Left lung (tissue), 10 donors: Measurements from ENCODE around the gene SLC32A1. TPM values are rescaled to one million over a fixed set of nuclear protein-coding genes. Genes with fewer than 3 reads are reported as not detected.

Experiments
- ATAC-seq: fragments of 200-7000 bp; cut with Tn5 transposase; one replicate; pipeline ENCODE4 v1.9.1; 2020; ENCODE audit warnings: moderate library complexity
- DNase-seq, 4 donors: peaks; one replicate each; pipeline ENCODE4 v3.0.0-alpha.2; 2013 to 2020
- H3K27ac ChIP-seq, 2 donors: fragments of 200-600 bp; sonication (generic) in 1 of 2; one replicate each; pipeline versions ENCODE4 v1.5.0 to v1.8.0; 2020 to 2021
- H3K27me3 ChIP-seq, 2 donors: fragments of 200-600 bp; sonication (generic) in 1 of 2; one replicate each; pipeline versions ENCODE4 v1.5.0 to v1.8.0; 2020 to 2021
- H3K36me3 ChIP-seq, 2 donors: fragments of 200-600 bp; sonication (generic) in 1 of 2; one replicate each; pipeline versions ENCODE4 v1.5.0 to v1.8.0; 2020 to 2021
- H3K4me1 ChIP-seq, 2 donors: fragments of 200-600 bp; one replicate each; pipeline ENCODE4 v1.8.0; 2021
- H3K4me3 ChIP-seq, 2 donors: fragments of 200-600 bp; sonication (generic) in 1 of 2; one replicate each; pipeline versions ENCODE4 v1.5.0 to v1.8.0; 2020 to 2021; ENCODE audit warnings: mild to moderate bottlenecking in 1 of 2
- H3K9me3 ChIP-seq, 2 donors: fragments of 200-600 bp; sonication (generic) in 1 of 2; one replicate each; pipeline versions ENCODE4 v1.5.0 to v1.8.0; 2020 to 2021
- CTCF ChIP-seq, 2 donors: fragments of 200-600 bp; sonication (generic) in 1 of 2; IDR thresholded peaks; one replicate each; pipeline versions ENCODE4 v1.5.0 to v1.8.0; 2021; ENCODE audit warnings: antibody characterized with exemption in 2 of 2
- intact Hi-C, 2 donors: fragments of 100-400 bp; cut with DNase I; formaldehyde crosslinking; loops; one replicate each; pipeline versions ENCODE4 v1.11.2 to v1.14.2; 2022
- polyA plus RNA-seq, 6 donors: library from polyadenylated mRNA; unstranded; fragments of 120-200 nt; gene quantifications; one replicate each; pipeline ENCODE4 v1.2.1, GENCODE V29; 2013; ENCODE audit not compliant: insufficient read length in 6 of 6
- total RNA-seq, 2 donors: library from RNA; stranded (reverse); fragmentation: NEBNext Ultra II Directional; extraction: Animal tissue kit (Norgen Biotek cat#: 25700); gene quantifications; one replicate each; pipeline ENCODE4 v1.2.1, GENCODE V29; 2021
- donor health status: DM: no; HTN: yes; CAD: no.
- donor health status: DM: no; HTN: no; CAD: no.

Gene SLC32A1
- total and polyA plus RNA-seq, 8 donors, result not detected

GRCh38 chr20:38769376-38770295 is 45.4 kb downstream of the SLC32A1 start:
- Histone ChIP-seq H3K9me3 (peaks cover 0 to 4% of the 10 kb centered on the region in 2 donors), H3K27me3 (no peaks in the 10 kb centered on the region), H3K4me1 (no peaks in the 10 kb centered on the region), H3K36me3 (peaks cover 4 to 99% of the 10 kb centered on the region in 2 donors), H3K27ac (no peak overlapping the region), H3K4me3 (no peak overlapping the region)
- no peak for ATAC-seq
- intact Hi-C loops, result no loop called here
- no peak for DNase-seq
- no peak for TF ChIP-seq CTCF (IDR thresholded peaks at IDR 0.05)

GRCh38 chr20:38770546-38770945 is 46.3 kb downstream of the SLC32A1 start:
- Histone ChIP-seq H3K4me1 (no peaks in the 10 kb centered on the region), H3K4me3 (no peak overlapping the region), H3K9me3 (peaks cover 0 to 4% of the 10 kb centered on the region in 2 donors), H3K36me3 (peaks cover 4 to 96% of the 10 kb centered on the region in 2 donors), H3K27ac (no peak overlapping the region), H3K27me3 (no peaks in the 10 kb centered on the region)
- ATAC-seq, result no peak
- no peak for TF ChIP-seq CTCF (IDR thresholded peaks at IDR 0.05)
- intact Hi-C loops, result no loop called here
- no peak for DNase-seq

- Histone ChIP-seq H3K9me3 (peaks cover 0 to 4% of the 10 kb centered on the region in 2 donors), H3K27ac (no peak overlapping the region), H3K4me3 (no peak overlapping the region), H3K36me3 (peaks cover 4 to 96% of the 10 kb centered on the region in 2 donors), H3K4me1 (no peaks in the 10 kb centered on the region), H3K27me3 (no peaks in the 10 kb centered on the region)
- TF ChIP-seq CTCF (IDR thresholded peaks at IDR 0.05), result no peak
- no peak for ATAC-seq
- DNase-seq, result no peak
- intact Hi-C loops, result no loop called here
Observed at GRCh38 chr20:38770970-38771369, 46.7 kb downstream of the SLC32A1 start.

- no peak for DNase-seq
- Histone ChIP-seq H3K27ac (no peak overlapping the region), H3K9me3 (peaks cover 0 to 4% of the 10 kb centered on the region in 2 donors), H3K27me3 (no peaks in the 10 kb centered on the region), H3K4me3 (no peak overlapping the region), H3K36me3 (peaks cover 4 to 93% of the 10 kb centered on the region in 2 donors), H3K4me1 (no peaks in the 10 kb centered on the region)
- ATAC-seq, result no peak
- intact Hi-C loops, result no loop called here
- TF ChIP-seq CTCF (IDR thresholded peaks at IDR 0.05), result no peak
Observed at GRCh38 chr20:38771621-38772020, 47.3 kb downstream of the SLC32A1 start.

- H3K4me1 ChIP-seq, result no peaks in the 10 kb centered on the region
- no peak for TF ChIP-seq CTCF (IDR thresholded peaks at IDR 0.05)
- no peaks in the 10 kb centered on the region for H3K27me3 ChIP-seq
- intact Hi-C loops, result no loop called here
- H3K36me3 ChIP-seq, result peaks cover 4 to 68% of the 10 kb centered on the region in 2 donors
- no peak for ATAC-seq
- no peak overlapping the region for H3K4me3 ChIP-seq
- H3K9me3 ChIP-seq, result peaks cover 0 to 4% of the 10 kb centered on the region in 2 donors
- DNase-seq, result no peak
- H3K27ac ChIP-seq, result no peak overlapping the region
Observed at GRCh38 chr20:38774167-38774566, 49.9 kb downstream of the SLC32A1 start.
